CD14-positive monocyte (primary cell): Measurements from ENCODE around the gene RUNX2. TPM values are rescaled to one million over a fixed set of nuclear protein-coding genes. Genes with fewer than 3 reads are reported as not detected.
A peak's percentile ranks its signal among the peaks of the same experiment; 100 is the strongest.

Source experiments
- DNase-seq, 3 donors: peaks; one replicate each; pipeline ENCODE4 v3.0.0-alpha.2; 2011 to 2022
- H2AFZ ChIP-seq: 2 replicates; pipeline ENCODE4 v1.6.0; 2012; ENCODE audit warnings: mild to moderate bottlenecking, low read depth, low read length, inconsistent platforms; ENCODE audit not compliant: insufficient read depth, poor library complexity, severe bottlenecking
- H3K27ac ChIP-seq, 2 donors: 1 replicate in 1 of 2; 2 replicates in 1 of 2; pipeline ENCODE4 v1.5.1; 2012 to 2013; ENCODE audit warnings: low read length in 2 of 2, control low read depth in 1 of 2, inconsistent platforms in 1 of 2, low read depth in 1 of 2, mild to moderate bottlenecking in 1 of 2
- H3K27me3 ChIP-seq, 2 donors: one replicate each; pipeline versions ENCODE4 v1.6.0 to v1.6.1; 2011 to 2013; ENCODE audit warnings: low read length in 2 of 2; ENCODE audit not compliant: control insufficient read depth in 2 of 2, insufficient read depth in 2 of 2
- H3K36me3 ChIP-seq, 2 donors: replicated peaks in 1 of 2; 1 replicate in 1 of 2; 2 replicates in 1 of 2; pipeline versions ENCODE4 v1.5.1 to v1.6.1; 2012 to 2013; ENCODE audit warnings: low read length in 2 of 2, control low read depth in 1 of 2, inconsistent platforms in 1 of 2, mild to moderate bottlenecking in 1 of 2; ENCODE audit not compliant: insufficient read depth in 2 of 2, control insufficient read depth in 1 of 2
- H3K4me1 ChIP-seq, 2 donors: 1 replicate in 1 of 2; 2 replicates in 1 of 2; pipeline versions ENCODE4 v1.5.1 to v1.6.1; 2012 to 2013; ENCODE audit warnings: low read length in 2 of 2, control low read depth in 1 of 2, inconsistent platforms in 1 of 2, mild to moderate bottlenecking in 1 of 2, moderate library complexity in 1 of 2; ENCODE audit not compliant: insufficient read depth in 2 of 2, control insufficient read depth in 1 of 2
- H3K4me2 ChIP-seq: replicated peaks from 2 replicates; pipeline ENCODE3; 2012; ENCODE audit warnings: low read length, moderate library complexity, mild to moderate bottlenecking; ENCODE audit not compliant: poor library complexity, severe bottlenecking; ENCODE audit errors: extremely low read depth
- H3K4me3 ChIP-seq, 3 experiments: fragments of 200-600 bp in 1 of 3; sonication (generic) in 1 of 3; replicated peaks in 1 of 3; 1 replicate in 2 of 3; 2 replicates in 1 of 3; pipeline ENCODE4 v1.5.1; 2011 to 2013; ENCODE audit warnings: low read length in 3 of 3, mild to moderate bottlenecking in 3 of 3, control low read depth in 2 of 3, low read depth in 2 of 3, inconsistent platforms in 1 of 3, moderate library complexity in 1 of 3
- H3K79me2 ChIP-seq: 2 replicates; pipeline ENCODE4 v1.6.0; 2012; ENCODE audit warnings: mild to moderate bottlenecking, control low read depth, inconsistent platforms, low read length, moderate library complexity; ENCODE audit not compliant: insufficient read depth
- H3K9ac ChIP-seq: 2 replicates; pipeline ENCODE4 v1.6.0; 2017; ENCODE audit warnings: low read length, mild to moderate bottlenecking; ENCODE audit not compliant: insufficient read depth, poor library complexity, severe bottlenecking
- H3K9me3 ChIP-seq, 2 donors: replicated peaks in 1 of 2; 1 replicate in 1 of 2; 2 replicates in 1 of 2; pipeline versions ENCODE4 v1.5.1 to v1.6.1; 2012 to 2013; ENCODE audit warnings: low read length in 2 of 2, control low read depth in 1 of 2; ENCODE audit not compliant: control insufficient read depth in 1 of 2, insufficient read depth in 1 of 2
- H4K20me1 ChIP-seq: 2 replicates; pipeline ENCODE4 v1.6.0; 2012; ENCODE audit warnings: mild to moderate bottlenecking, low read length, control low read depth, moderate library complexity; ENCODE audit not compliant: insufficient read depth
- H3K27ac Mint-ChIP-seq, 7 donors: one replicate each; pipeline ENCODE4 v1.8.0; 2020; ENCODE audit warnings: mild to moderate bottlenecking in 7 of 7, mixed read lengths in 7 of 7, moderate library complexity in 6 of 7, inconsistent platforms in 2 of 7
- H3K27me3 Mint-ChIP-seq, 3 donors: one replicate each; pipeline ENCODE4 v1.8.0; 2021 to 2022; ENCODE audit warnings: low read depth in 3 of 3, mild to moderate bottlenecking in 3 of 3, mixed read lengths in 3 of 3, moderate library complexity in 3 of 3, inconsistent platforms in 1 of 3
- H3K36me3 Mint-ChIP-seq, 2 donors: one replicate each; pipeline ENCODE4 v1.8.0; 2020; ENCODE audit warnings: mixed read lengths in 2 of 2, inconsistent platforms in 1 of 2, mild to moderate bottlenecking in 1 of 2
- H3K4me1 Mint-ChIP-seq: one replicate; pipeline ENCODE4 v1.8.0; 2020; ENCODE audit warnings: mild to moderate bottlenecking, mixed read lengths
- H3K4me3 Mint-ChIP-seq, 2 donors: one replicate each; pipeline ENCODE4 v1.8.0; 2020; ENCODE audit warnings: mild to moderate bottlenecking in 2 of 2, mixed read lengths in 2 of 2, moderate library complexity in 1 of 2
- H3K9me3 Mint-ChIP-seq, 7 donors: one replicate each; pipeline ENCODE4 v1.8.0; 2020 to 2022; ENCODE audit warnings: mixed read lengths in 7 of 7, mild to moderate bottlenecking in 6 of 7, moderate library complexity in 6 of 7, inconsistent platforms in 2 of 7
- CTCF ChIP-seq: fragments of 200-600 bp; IDR thresholded peaks from one replicate; pipeline ENCODE4 v1.8.0; 2022; ENCODE audit warnings: antibody characterized with exemption, mild to moderate bottlenecking
- WGBS: methylation state at CpG from one replicate; pipeline ENCODE4 v1.1.5; 2013; ENCODE audit warnings: missing lambda C conversion rate; ENCODE audit not compliant: insufficient coverage; 5-methylcytosine and 5-hydroxymethylcytosine counted together
- intact Hi-C, 2 donors: fragments of 100-400 bp; cut with micrococcal nuclease; formaldehyde crosslinking; loops; one replicate each; pipeline versions ENCODE4 v1.15.0 to v1.15.1; 2023
- polyA plus RNA-seq, 3 donors: library from polyadenylated mRNA; depleted of rRNA in 1 of 3; unstranded in 2 of 3; stranded (reverse) in 1 of 3; fragments of 300-500 nt in 2 of 3; fragments of >200 nt in 1 of 3; fragmentation: Illumina TruSeq in 2 of 3; gene quantifications; 1 replicate in 2 of 3; 2 replicates in 1 of 3; pipeline ENCODE4 v1.2.3, GENCODE V29; 2012 to 2021

The RUNX2 gene
- polyA plus RNA-seq, 3 donors = 1.3 to 5.0 (median 2.5) TPM

DNA sequence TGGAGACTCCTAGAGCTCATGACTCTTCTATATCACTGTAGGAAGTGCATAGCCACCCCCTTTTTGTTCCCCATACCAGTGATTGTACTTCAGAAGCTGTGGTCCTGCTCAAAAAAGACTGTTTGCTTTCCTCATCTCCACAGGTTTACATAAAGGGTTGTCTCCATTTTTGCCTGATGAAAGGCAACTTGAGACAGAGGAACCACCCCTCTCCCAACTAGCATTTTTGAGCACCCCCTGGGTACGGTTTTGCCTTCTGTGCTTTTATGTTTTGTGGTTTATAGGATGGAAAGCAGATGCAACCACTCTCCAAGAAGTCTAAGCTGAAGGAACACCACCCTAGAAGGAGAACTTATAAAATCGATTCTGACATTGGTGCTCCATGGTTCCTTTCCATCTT, 177.3 kb downstream of the RUNX2 start:
- H4K20me1 ChIP-seq = no peaks in the 10 kb centered on the region
- Mint-ChIP-seq H3K9me3 (no peaks in the 10 kb centered on the region), H3K36me3 (peaks cover 42 to 57% of the 10 kb centered on the region in 2 donors), H3K27me3 (no peaks in the 10 kb centered on the region), H3K27ac (no peak overlapping the region), H3K4me1 (peaks cover 3% of the 10 kb centered on the region), H3K4me3 (no peak overlapping the region)
- H3K4me1 ChIP-seq = no peaks in the 10 kb centered on the region
- H3K27ac ChIP-seq = no peak overlapping the region
- no peaks in the 10 kb centered on the region for H3K9me3 ChIP-seq
- peaks cover 16 to 40% of the 10 kb centered on the region in 2 donors for H3K36me3 ChIP-seq
- no peaks in the 10 kb centered on the region for H3K27me3 ChIP-seq
- intact Hi-C loops = no loop called here
- no peak for DNase-seq
- no peak overlapping the region for H3K9ac ChIP-seq
- H2AFZ ChIP-seq = no peak overlapping the region
- no peak for TF ChIP-seq CTCF
- H3K4me2 ChIP-seq = no peak overlapping the region
- WGBS = no CpG with 5 or more reads among the region's 2 CpGs
- no peaks in the 10 kb centered on the region for H3K79me2 ChIP-seq
- H3K4me3 ChIP-seq = no peak overlapping the region

GRCh38 chr6:45507186-45507585, 179.1 kb downstream of the RUNX2 start:
- Mint-ChIP-seq H3K4me1 (peaks cover 3% of the 10 kb centered on the region), H3K36me3 (peaks cover 36 to 51% of the 10 kb centered on the region in 2 donors), H3K27ac (peak overlapping the region in 1 of 7 donors; percentile 21), H3K4me3 (no peak overlapping the region), H3K27me3 (no peaks in the 10 kb centered on the region), H3K9me3 (no peaks in the 10 kb centered on the region)
- Histone ChIP-seq H3K9me3 (no peaks in the 10 kb centered on the region), H3K9ac (no peak overlapping the region), H3K36me3 (peaks cover 15 to 38% of the 10 kb centered on the region in 2 donors), H2AFZ (no peak overlapping the region), H3K4me3 (no peak overlapping the region), H3K4me1 (no peaks in the 10 kb centered on the region), H3K4me2 (no peak overlapping the region), H3K79me2 (no peaks in the 10 kb centered on the region), H3K27me3 (no peaks in the 10 kb centered on the region), H3K27ac (peak overlapping the region in 1 of 2 donors; percentile 25), H4K20me1 (no peaks in the 10 kb centered on the region)
- no peak for TF ChIP-seq CTCF
- intact Hi-C loops = no loop called here
- WGBS = no CpG with 5 or more reads among the region's 3 CpGs
- DNase-seq = no peak
